ENCODE data around the gene PAPSS2.

PAPSS2 gene

GRCh38 chr10:87658858-87659555 lies 671 bp upstream of the PAPSS2 start:
- no peaks in the 10 kb centered on the region for H3K36me3 ChIP-seq (ENCODE audit: control insufficient read depth, insufficient read depth, low read length, severe bottlenecking)
- peak overlapping the region; percentile 39 for H3K9ac ChIP-seq (ENCODE audit: low read length)
- no peaks in the 10 kb centered on the region for H3K9me3 ChIP-seq (ENCODE audit: control insufficient read depth, low read length)
- no peaks in the 10 kb centered on the region for H3K27me3 ChIP-seq (replicated peaks; ENCODE audit: control insufficient read depth, insufficient read depth, low read length)
- peaks cover 23% of the 10 kb centered on the region for H3K4me1 ChIP-seq (ENCODE audit: control insufficient read depth, insufficient read depth, low read length)
- no peak for DNase-seq (ENCODE audit: low read depth)
- H3K4me3 ChIP-seq (ENCODE audit: low read length): peak overlapping the region; percentile 98

GRCh38 chr10:87660484-87661133 lies 931 bp downstream of the PAPSS2 start:
- Histone ChIP-seq H3K4me3 (ENCODE audit: low read length) (peak overlapping the region; percentile 98), H3K4me1 (ENCODE audit: control insufficient read depth, insufficient read depth, low read length) (peaks cover 23% of the 10 kb centered on the region), H3K9ac (ENCODE audit: low read length) (peak overlapping the region; percentile 97), H3K36me3 (ENCODE audit: control insufficient read depth, insufficient read depth, low read length, severe bottlenecking) (peaks cover 3% of the 10 kb centered on the region), H3K9me3 (ENCODE audit: control insufficient read depth, low read length) (no peaks in the 10 kb centered on the region), H3K27me3 (replicated peaks; ENCODE audit: control insufficient read depth, insufficient read depth, low read length) (no peaks in the 10 kb centered on the region)
- peak; percentile 85 for DNase-seq (ENCODE audit: low read depth)

GRCh38 chr10:87661861-87662785 lies 2.4 kb downstream of the PAPSS2 start:
- H3K36me3 ChIP-seq (ENCODE audit: control insufficient read depth, insufficient read depth, low read length, severe bottlenecking): peaks cover 13% of the 10 kb centered on the region
- no peaks in the 10 kb centered on the region for H3K9me3 ChIP-seq (ENCODE audit: control insufficient read depth, low read length)
- peaks cover 14% of the 10 kb centered on the region for H3K4me1 ChIP-seq (ENCODE audit: control insufficient read depth, insufficient read depth, low read length)
- H3K27me3 ChIP-seq (replicated peaks; ENCODE audit: control insufficient read depth, insufficient read depth, low read length): no peaks in the 10 kb centered on the region
- H3K4me3 ChIP-seq (ENCODE audit: low read length): peak overlapping the region; percentile 98
- H3K9ac ChIP-seq (ENCODE audit: low read length): peak overlapping the region; percentile 97
- DNase-seq (ENCODE audit: low read depth): peak; percentile 66

GRCh38 chr10:87664276-87664701 lies 4.6 kb downstream of the PAPSS2 start:
- Histone ChIP-seq H3K4me3 (ENCODE audit: low read length) (no peak overlapping the region), H3K36me3 (ENCODE audit: control insufficient read depth, insufficient read depth, low read length, severe bottlenecking) (peaks cover 18% of the 10 kb centered on the region), H3K9me3 (ENCODE audit: control insufficient read depth, low read length) (no peaks in the 10 kb centered on the region), H3K9ac (ENCODE audit: low read length) (no peak overlapping the region), H3K27me3 (replicated peaks; ENCODE audit: control insufficient read depth, insufficient read depth, low read length) (no peaks in the 10 kb centered on the region), H3K4me1 (ENCODE audit: control insufficient read depth, insufficient read depth, low read length) (peaks cover 4% of the 10 kb centered on the region)
- no peak for DNase-seq (ENCODE audit: low read depth)

GRCh38 chr10:87667493-87667892 lies 7.8 kb downstream of the PAPSS2 start:
- peaks cover 18% of the 10 kb centered on the region for H3K36me3 ChIP-seq (ENCODE audit: control insufficient read depth, insufficient read depth, low read length, severe bottlenecking)
- DNase-seq (ENCODE audit: low read depth): no peak

GRCh38 chr10:87668324-87669074 lies 8.8 kb downstream of the PAPSS2 start:
- Histone ChIP-seq H3K36me3 (ENCODE audit: control insufficient read depth, insufficient read depth, low read length, severe bottlenecking) (peaks cover 18% of the 10 kb centered on the region), H3K4me1 (ENCODE audit: control insufficient read depth, insufficient read depth, low read length) (peaks cover 17% of the 10 kb centered on the region), H3K27me3 (replicated peaks; ENCODE audit: control insufficient read depth, insufficient read depth, low read length) (no peaks in the 10 kb centered on the region), H3K9me3 (ENCODE audit: control insufficient read depth, low read length) (no peaks in the 10 kb centered on the region), H3K9ac (ENCODE audit: low read length) (no peak overlapping the region), H3K4me3 (ENCODE audit: low read length) (no peak overlapping the region)
- no peak for DNase-seq (ENCODE audit: low read depth)

More at GRCh38 chr10:87667493-87667892, 7.8 kb downstream of the PAPSS2 start:
- Histone ChIP-seq H3K4me1 (ENCODE audit: control insufficient read depth, insufficient read depth, low read length) (peaks cover 17% of the 10 kb centered on the region), H3K4me3 (ENCODE audit: low read length) (no peak overlapping the region), H3K27me3 (replicated peaks; ENCODE audit: control insufficient read depth, insufficient read depth, low read length) (no peaks in the 10 kb centered on the region), H3K9ac (ENCODE audit: low read length) (no peak overlapping the region), H3K9me3 (ENCODE audit: control insufficient read depth, low read length) (no peaks in the 10 kb centered on the region)

GRCh38 chr10:87669752-87670151 lies 10.1 kb downstream of the PAPSS2 start:
- Histone ChIP-seq H3K9ac (ENCODE audit: low read length) (no peak overlapping the region), H3K4me3 (ENCODE audit: low read length) (no peak overlapping the region), H3K36me3 (ENCODE audit: control insufficient read depth, insufficient read depth, low read length, severe bottlenecking) (peaks cover 18% of the 10 kb centered on the region), H3K27me3 (replicated peaks; ENCODE audit: control insufficient read depth, insufficient read depth, low read length) (no peaks in the 10 kb centered on the region), H3K9me3 (ENCODE audit: control insufficient read depth, low read length) (no peaks in the 10 kb centered on the region), H3K4me1 (ENCODE audit: control insufficient read depth, insufficient read depth, low read length) (peaks cover 19% of the 10 kb centered on the region)
- no peak for DNase-seq (ENCODE audit: low read depth)

GRCh38 chr10:87670586-87670985 lies 10.9 kb downstream of the PAPSS2 start:
- no peak for DNase-seq (ENCODE audit: low read depth)
- H3K4me1 ChIP-seq (ENCODE audit: control insufficient read depth, insufficient read depth, low read length): peaks cover 28% of the 10 kb centered on the region
- no peaks in the 10 kb centered on the region for H3K27me3 ChIP-seq (replicated peaks; ENCODE audit: control insufficient read depth, insufficient read depth, low read length)

GRCh38 chr10:87671139-87671815 lies 11.6 kb downstream of the PAPSS2 start:
- Histone ChIP-seq H3K36me3 (ENCODE audit: control insufficient read depth, insufficient read depth, low read length, severe bottlenecking) (peaks cover 13% of the 10 kb centered on the region), H3K4me3 (ENCODE audit: low read length) (no peak overlapping the region), H3K9me3 (ENCODE audit: control insufficient read depth, low read length) (no peaks in the 10 kb centered on the region), H3K27me3 (replicated peaks; ENCODE audit: control insufficient read depth, insufficient read depth, low read length) (no peaks in the 10 kb centered on the region), H3K4me1 (ENCODE audit: control insufficient read depth, insufficient read depth, low read length) (peaks cover 35% of the 10 kb centered on the region), H3K9ac (ENCODE audit: low read length) (no peak overlapping the region)
- DNase-seq (ENCODE audit: low read depth): peak; percentile 66

More at GRCh38 chr10:87670586-87670985, 10.9 kb downstream of the PAPSS2 start:
- Histone ChIP-seq H3K9me3 (ENCODE audit: control insufficient read depth, low read length) (no peaks in the 10 kb centered on the region), H3K4me3 (ENCODE audit: low read length) (no peak overlapping the region), H3K9ac (ENCODE audit: low read length) (no peak overlapping the region), H3K36me3 (ENCODE audit: control insufficient read depth, insufficient read depth, low read length, severe bottlenecking) (peaks cover 16% of the 10 kb centered on the region)

GRCh38 chr10:87672551-87672950 lies 12.9 kb downstream of the PAPSS2 start:
- Histone ChIP-seq H3K4me3 (ENCODE audit: low read length) (no peak overlapping the region), H3K36me3 (ENCODE audit: control insufficient read depth, insufficient read depth, low read length, severe bottlenecking) (peaks cover 1% of the 10 kb centered on the region), H3K9ac (ENCODE audit: low read length) (no peak overlapping the region), H3K4me1 (ENCODE audit: control insufficient read depth, insufficient read depth, low read length) (peaks cover 38% of the 10 kb centered on the region), H3K27me3 (replicated peaks; ENCODE audit: control insufficient read depth, insufficient read depth, low read length) (no peaks in the 10 kb centered on the region), H3K9me3 (ENCODE audit: control insufficient read depth, low read length) (no peaks in the 10 kb centered on the region)
- no peak for DNase-seq (ENCODE audit: low read depth)

Data from adipocyte (in vitro differentiated cells).